Measurements from ENCODE around the gene CHST10.

CHST10 gene

GRCh38 chr2:100437751-100438150, 20.3 kb upstream of the CHST10 start:
- no peak for DNase-seq (ENCODE audit: low read depth)
- no peak overlapping the region for H3K4me3 ChIP-seq (ENCODE audit: control insufficient read depth, low read depth, low read length)
- TF ChIP-seq, protein P1, sequence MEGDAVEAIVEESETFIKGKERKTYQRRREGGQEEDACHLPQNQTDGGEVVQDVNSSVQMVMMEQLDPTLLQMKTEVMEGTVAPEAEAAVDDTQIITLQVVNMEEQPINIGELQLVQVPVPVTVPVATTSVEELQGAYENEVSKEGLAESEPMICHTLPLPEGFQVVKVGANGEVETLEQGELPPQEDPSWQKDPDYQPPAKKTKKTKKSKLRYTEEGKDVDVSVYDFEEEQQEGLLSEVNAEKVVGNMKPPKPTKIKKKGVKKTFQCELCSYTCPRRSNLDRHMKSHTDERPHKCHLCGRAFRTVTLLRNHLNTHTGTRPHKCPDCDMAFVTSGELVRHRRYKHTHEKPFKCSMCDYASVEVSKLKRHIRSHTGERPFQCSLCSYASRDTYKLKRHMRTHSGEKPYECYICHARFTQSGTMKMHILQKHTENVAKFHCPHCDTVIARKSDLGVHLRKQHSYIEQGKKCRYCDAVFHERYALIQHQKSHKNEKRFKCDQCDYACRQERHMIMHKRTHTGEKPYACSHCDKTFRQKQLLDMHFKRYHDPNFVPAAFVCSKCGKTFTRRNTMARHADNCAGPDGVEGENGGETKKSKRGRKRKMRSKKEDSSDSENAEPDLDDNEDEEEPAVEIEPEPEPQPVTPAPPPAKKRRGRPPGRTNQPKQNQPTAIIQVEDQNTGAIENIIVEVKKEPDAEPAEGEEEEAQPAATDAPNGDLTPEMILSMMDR (conservative IDR thresholded peaks at IDR 0.05; ENCODE audit: control insufficient read depth, insufficient read depth, low read depth, low read length), result no peak

DNA sequence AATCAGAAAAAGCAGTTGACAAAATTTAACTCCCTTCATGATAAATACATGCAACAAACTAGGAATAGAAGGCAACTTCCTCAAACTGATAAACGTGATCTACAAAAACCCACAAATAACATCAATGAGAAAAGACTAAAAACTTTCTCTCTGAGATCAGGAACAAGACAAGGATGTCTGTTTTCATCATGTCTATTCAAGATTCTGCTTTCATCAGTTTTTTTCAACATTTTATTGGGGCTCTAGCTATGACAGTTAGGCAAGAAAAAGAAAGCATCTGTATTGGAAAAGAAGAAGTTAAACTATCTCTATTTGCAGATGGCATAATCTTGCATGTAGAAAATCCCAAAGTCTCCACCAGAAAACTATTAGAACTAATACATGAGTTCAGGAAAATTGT, 12.3 kb upstream of the CHST10 start:
- TF ChIP-seq, protein P1 (conservative IDR thresholded peaks at IDR 0.05; ENCODE audit: control insufficient read depth, insufficient read depth, low read depth, low read length), result no peak

DNA sequence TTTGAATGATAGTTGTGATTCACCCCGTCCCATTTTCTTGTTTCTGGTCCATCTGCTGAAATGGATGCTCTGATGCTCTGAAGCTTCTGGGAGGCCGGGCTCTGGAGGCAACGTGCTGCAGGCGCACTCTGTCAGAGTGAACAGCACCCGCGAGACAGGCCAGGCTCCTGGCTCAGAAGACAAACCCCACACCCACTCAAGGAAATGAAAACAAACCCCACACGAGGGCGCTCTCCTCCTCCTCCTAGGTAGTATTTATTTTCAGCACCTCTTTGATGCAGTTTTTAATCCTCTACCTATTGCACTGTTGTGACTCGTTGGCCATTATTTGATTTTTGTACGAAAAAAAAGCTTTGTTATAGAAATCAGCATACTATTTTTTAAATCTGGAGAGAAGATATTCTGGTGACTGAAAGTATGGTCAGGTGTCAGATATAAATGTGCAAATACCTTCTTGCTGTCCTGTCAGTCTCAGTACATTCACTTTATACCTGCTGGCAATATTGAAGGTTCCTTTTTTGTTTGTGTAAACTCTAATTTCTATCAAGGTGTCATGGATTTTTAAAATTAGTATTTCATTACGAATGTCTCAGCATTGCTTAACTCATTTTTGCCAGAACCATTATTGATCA, 10.3 kb upstream of the CHST10 start:
- DNase-seq (ENCODE audit: low read depth), result peak; percentile 61
- no peak overlapping the region for H3K4me3 ChIP-seq (ENCODE audit: control insufficient read depth, low read depth, low read length)
- TF ChIP-seq, protein P1 (conservative IDR thresholded peaks at IDR 0.05; ENCODE audit: control insufficient read depth, insufficient read depth, low read depth, low read length), result peak; percentile 44

More for the DNA sequence above, 12.3 kb upstream of the CHST10 start:
- no peak overlapping the region for H3K4me3 ChIP-seq (ENCODE audit: control insufficient read depth, low read depth, low read length)
- DNase-seq (ENCODE audit: low read depth), result no peak

DNA sequence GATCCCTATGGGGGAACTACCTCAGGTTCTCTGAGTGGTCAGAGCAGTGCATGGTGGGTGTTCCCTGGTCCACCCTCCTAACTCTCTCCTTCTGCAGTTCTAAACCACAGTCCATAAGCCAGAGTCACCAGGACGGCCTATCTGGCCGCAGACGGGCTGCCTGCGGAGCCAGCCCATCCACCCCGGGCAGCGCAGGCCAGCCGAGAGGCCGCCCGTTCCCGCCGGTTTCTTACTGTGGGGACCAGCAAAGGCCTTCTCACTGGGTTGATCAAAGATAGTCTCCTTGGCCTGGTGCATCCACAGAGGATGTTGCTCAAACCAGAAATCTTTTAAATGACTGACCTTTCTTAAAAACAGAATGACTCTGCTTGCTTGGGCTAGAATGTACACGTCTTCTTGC, 9.6 kb upstream of the CHST10 start:
- no peak overlapping the region for H3K4me3 ChIP-seq (ENCODE audit: control insufficient read depth, low read depth, low read length)
- TF ChIP-seq, protein P1 (conservative IDR thresholded peaks at IDR 0.05; ENCODE audit: control insufficient read depth, insufficient read depth, low read depth, low read length), result no peak
- DNase-seq (ENCODE audit: low read depth), result no peak

DNA sequence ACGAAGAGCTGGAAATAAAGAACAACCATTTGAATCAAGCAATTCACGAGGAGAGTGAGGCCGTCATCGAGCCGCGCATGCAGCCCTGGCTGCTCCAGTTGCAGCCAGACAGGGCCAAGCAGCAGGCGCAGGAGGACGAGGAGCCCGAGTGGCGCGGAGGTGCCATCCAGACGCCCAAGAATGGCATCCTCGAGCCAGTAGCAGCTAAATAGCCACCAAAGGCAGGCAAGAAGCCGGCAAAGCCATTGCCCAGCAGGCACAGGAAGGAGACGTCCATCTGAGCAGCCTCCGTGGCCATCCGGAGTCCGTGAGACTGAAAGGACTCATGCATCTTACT, 8.9 kb upstream of the CHST10 start:
- H3K4me3 ChIP-seq (ENCODE audit: control insufficient read depth, low read depth, low read length), result no peak overlapping the region
- no peak for DNase-seq (ENCODE audit: low read depth)
- TF ChIP-seq, protein P1 (conservative IDR thresholded peaks at IDR 0.05; ENCODE audit: control insufficient read depth, insufficient read depth, low read depth, low read length), result no peak

- no peak for DNase-seq (ENCODE audit: low read depth)
- TF ChIP-seq, protein P1 (conservative IDR thresholded peaks at IDR 0.05; ENCODE audit: control insufficient read depth, insufficient read depth, low read depth, low read length), result no peak
- H3K4me3 ChIP-seq (ENCODE audit: control insufficient read depth, low read depth, low read length), result no peak overlapping the region
Measured at GRCh38 chr2:100425573-100426383, 8.3 kb upstream of the CHST10 start.
